ENCODE measurements around the gene ZBED1. TPM values are rescaled to one million over a fixed set of nuclear protein-coding genes. Genes with fewer than 3 reads are reported as not detected.

Gene ZBED1
- total and polyA plus RNA-seq, 4 donors, result 15.9 to 49.0 (median 26.9) TPM

DNA sequence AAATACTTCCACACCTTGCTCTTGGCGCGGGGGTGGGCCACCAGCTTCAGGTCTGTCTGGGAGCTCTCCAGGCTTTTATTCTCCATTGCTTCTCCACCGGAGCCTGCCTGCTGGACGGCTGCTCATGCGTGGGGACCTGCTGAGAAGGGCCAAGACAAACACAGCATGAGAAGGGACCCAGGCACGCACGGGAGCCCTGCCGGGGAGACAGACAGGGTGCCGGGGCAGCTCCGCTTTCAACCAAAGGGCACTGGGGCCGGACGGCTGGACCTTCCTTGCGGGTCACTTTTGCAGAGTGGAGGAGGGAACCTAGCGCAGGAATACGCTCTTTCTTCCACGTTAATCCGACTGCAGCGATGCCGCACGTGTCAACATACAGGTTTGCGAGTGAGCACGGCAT lies 10.1 kb downstream of the ZBED1 start:
- H3K4me3 ChIP-seq (ENCODE audit: low read depth in 1 of 3, low read length in 3 of 3), result no peak overlapping the region
- WGBS, result 95% methylated on average over 22 of the region's 22 CpGs
- no peak overlapping the region for H3K9ac ChIP-seq (ENCODE audit: low read depth in 1 of 2, low read length in 2 of 2)
- no peaks in the 10 kb centered on the region for H3K9me3 ChIP-seq (ENCODE audit: control insufficient read depth in 4 of 4, low read length in 3 of 4)
- TF ChIP-seq, protein P1, sequence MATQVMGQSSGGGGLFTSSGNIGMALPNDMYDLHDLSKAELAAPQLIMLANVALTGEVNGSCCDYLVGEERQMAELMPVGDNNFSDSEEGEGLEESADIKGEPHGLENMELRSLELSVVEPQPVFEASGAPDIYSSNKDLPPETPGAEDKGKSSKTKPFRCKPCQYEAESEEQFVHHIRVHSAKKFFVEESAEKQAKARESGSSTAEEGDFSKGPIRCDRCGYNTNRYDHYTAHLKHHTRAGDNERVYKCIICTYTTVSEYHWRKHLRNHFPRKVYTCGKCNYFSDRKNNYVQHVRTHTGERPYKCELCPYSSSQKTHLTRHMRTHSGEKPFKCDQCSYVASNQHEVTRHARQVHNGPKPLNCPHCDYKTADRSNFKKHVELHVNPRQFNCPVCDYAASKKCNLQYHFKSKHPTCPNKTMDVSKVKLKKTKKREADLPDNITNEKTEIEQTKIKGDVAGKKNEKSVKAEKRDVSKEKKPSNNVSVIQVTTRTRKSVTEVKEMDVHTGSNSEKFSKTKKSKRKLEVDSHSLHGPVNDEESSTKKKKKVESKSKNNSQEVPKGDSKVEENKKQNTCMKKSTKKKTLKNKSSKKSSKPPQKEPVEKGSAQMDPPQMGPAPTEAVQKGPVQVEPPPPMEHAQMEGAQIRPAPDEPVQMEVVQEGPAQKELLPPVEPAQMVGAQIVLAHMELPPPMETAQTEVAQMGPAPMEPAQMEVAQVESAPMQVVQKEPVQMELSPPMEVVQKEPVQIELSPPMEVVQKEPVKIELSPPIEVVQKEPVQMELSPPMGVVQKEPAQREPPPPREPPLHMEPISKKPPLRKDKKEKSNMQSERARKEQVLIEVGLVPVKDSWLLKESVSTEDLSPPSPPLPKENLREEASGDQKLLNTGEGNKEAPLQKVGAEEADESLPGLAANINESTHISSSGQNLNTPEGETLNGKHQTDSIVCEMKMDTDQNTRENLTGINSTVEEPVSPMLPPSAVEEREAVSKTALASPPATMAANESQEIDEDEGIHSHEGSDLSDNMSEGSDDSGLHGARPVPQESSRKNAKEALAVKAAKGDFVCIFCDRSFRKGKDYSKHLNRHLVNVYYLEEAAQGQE (IDR thresholded peaks at IDR 0.05), result no peak
- TF ChIP-seq FOXA2 (IDR thresholded peaks at IDR 0.05) (no peak), TAF1 (conservative IDR thresholded peaks at IDR 0.05) (no peak), YY1 (IDR thresholded peaks at IDR 0.05) (no peak), RAD21 (IDR thresholded peaks at IDR 0.05) (no peak), SP1 (IDR thresholded peaks at IDR 0.05) (no peak), EGR1 (IDR thresholded peaks at IDR 0.05; ENCODE audit: low read depth in 2 of 2) (no peak), FOXA1 (IDR thresholded peaks at IDR 0.05) (no peak), HNF4G (IDR thresholded peaks at IDR 0.05) (no peak)
- TF ChIP-seq, protein P2, sequence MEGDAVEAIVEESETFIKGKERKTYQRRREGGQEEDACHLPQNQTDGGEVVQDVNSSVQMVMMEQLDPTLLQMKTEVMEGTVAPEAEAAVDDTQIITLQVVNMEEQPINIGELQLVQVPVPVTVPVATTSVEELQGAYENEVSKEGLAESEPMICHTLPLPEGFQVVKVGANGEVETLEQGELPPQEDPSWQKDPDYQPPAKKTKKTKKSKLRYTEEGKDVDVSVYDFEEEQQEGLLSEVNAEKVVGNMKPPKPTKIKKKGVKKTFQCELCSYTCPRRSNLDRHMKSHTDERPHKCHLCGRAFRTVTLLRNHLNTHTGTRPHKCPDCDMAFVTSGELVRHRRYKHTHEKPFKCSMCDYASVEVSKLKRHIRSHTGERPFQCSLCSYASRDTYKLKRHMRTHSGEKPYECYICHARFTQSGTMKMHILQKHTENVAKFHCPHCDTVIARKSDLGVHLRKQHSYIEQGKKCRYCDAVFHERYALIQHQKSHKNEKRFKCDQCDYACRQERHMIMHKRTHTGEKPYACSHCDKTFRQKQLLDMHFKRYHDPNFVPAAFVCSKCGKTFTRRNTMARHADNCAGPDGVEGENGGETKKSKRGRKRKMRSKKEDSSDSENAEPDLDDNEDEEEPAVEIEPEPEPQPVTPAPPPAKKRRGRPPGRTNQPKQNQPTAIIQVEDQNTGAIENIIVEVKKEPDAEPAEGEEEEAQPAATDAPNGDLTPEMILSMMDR (IDR thresholded peaks at IDR 0.05; ENCODE audit: low read depth, low read length, missing input control), result no peak
- TF ChIP-seq, protein P3, sequence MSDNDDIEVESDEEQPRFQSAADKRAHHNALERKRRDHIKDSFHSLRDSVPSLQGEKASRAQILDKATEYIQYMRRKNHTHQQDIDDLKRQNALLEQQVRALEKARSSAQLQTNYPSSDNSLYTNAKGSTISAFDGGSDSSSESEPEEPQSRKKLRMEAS (IDR thresholded peaks at IDR 0.05), result no peak
- TF ChIP-seq, protein P4, sequence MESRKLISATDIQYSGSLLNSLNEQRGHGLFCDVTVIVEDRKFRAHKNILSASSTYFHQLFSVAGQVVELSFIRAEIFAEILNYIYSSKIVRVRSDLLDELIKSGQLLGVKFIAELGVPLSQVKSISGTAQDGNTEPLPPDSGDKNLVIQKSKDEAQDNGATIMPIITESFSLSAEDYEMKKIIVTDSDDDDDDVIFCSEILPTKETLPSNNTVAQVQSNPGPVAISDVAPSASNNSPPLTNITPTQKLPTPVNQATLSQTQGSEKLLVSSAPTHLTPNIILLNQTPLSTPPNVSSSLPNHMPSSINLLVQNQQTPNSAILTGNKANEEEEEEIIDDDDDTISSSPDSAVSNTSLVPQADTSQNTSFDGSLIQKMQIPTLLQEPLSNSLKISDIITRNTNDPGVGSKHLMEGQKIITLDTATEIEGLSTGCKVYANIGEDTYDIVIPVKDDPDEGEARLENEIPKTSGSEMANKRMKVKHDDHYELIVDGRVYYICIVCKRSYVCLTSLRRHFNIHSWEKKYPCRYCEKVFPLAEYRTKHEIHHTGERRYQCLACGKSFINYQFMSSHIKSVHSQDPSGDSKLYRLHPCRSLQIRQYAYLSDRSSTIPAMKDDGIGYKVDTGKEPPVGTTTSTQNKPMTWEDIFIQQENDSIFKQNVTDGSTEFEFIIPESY (IDR thresholded peaks at IDR 0.05), result no peak
- TF ChIP-seq, protein P5, sequence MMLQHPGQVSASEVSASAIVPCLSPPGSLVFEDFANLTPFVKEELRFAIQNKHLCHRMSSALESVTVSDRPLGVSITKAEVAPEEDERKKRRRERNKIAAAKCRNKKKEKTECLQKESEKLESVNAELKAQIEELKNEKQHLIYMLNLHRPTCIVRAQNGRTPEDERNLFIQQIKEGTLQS (IDR thresholded peaks at IDR 0.05), result no peak
- no peaks in the 10 kb centered on the region for H3K27me3 ChIP-seq (ENCODE audit: control insufficient read depth in 4 of 4, insufficient read depth in 4 of 4, low read length in 3 of 4)
- peaks cover 21 to 42% (median 32%) of the 10 kb centered on the region in 4 donors for H3K36me3 ChIP-seq (ENCODE audit: control insufficient read depth in 4 of 4, insufficient read depth in 3 of 4, low read depth in 1 of 4, low read length in 3 of 4)
- no peak for DNase-seq (ENCODE audit: low spot score)
- no peak overlapping the region for H3K27ac ChIP-seq (ENCODE audit: low read depth in 1 of 2, low read length in 2 of 2)
- peaks cover 0 to 3% (median 0%) of the 10 kb centered on the region in 4 donors for H3K4me1 ChIP-seq (ENCODE audit: control insufficient read depth in 4 of 4, insufficient read depth in 4 of 4, low read length in 3 of 4)
